Thymus (tissue), 11 donors: ENCODE results near the gene CTNNA1. TPM values are rescaled to one million over a fixed set of nuclear protein-coding genes. Genes with fewer than 3 reads are reported as not detected.
"Not testable (repeated sequence)": the region's sequence is repeated elsewhere in the genome, so short reads cannot be mapped to it uniquely, and the experiment has no call there.

Experiments
- DNase-seq, 9 donors: peaks; one replicate each; pipeline ENCODE4 v3.0.0-alpha.2; 2013; ENCODE audit warnings: low spot score in 9 of 9, low read depth in 6 of 9, missing footprints in 1 of 9
- H3K27ac ChIP-seq, 2 donors: one replicate each; pipeline ENCODE4 v1.5.1; 2013; ENCODE audit warnings: control low read depth in 1 of 2, low read depth in 1 of 2, low read length in 1 of 2, mild to moderate bottlenecking in 1 of 2, moderate library complexity in 1 of 2
- H3K27me3 ChIP-seq, 2 donors: one replicate each; pipeline ENCODE4 v1.5.1; 2013; ENCODE audit warnings: low read length in 1 of 2; ENCODE audit not compliant: control insufficient read depth in 2 of 2, insufficient read depth in 1 of 2
- H3K36me3 ChIP-seq, 2 donors: one replicate each; pipeline ENCODE4 v1.5.1; 2013; ENCODE audit warnings: low read length in 1 of 2, mild to moderate bottlenecking in 1 of 2, moderate library complexity in 1 of 2; ENCODE audit not compliant: control insufficient read depth in 2 of 2, insufficient read depth in 2 of 2
- H3K4me1 ChIP-seq, 2 donors: one replicate each; pipeline ENCODE4 v1.5.1; 2013; ENCODE audit warnings: low read length in 2 of 2; ENCODE audit not compliant: control insufficient read depth in 2 of 2, insufficient read depth in 2 of 2
- H3K4me3 ChIP-seq, 2 donors: one replicate each; pipeline ENCODE4 v1.5.1; 2013; ENCODE audit warnings: low read length in 2 of 2, control low read depth in 1 of 2, mild to moderate bottlenecking in 1 of 2
- H3K9me3 ChIP-seq, 2 donors: one replicate each; pipeline ENCODE4 v1.5.1; 2013; ENCODE audit warnings: low read length in 1 of 2, mild to moderate bottlenecking in 1 of 2; ENCODE audit not compliant: control insufficient read depth in 2 of 2, insufficient read depth in 1 of 2
- WGBS: extraction: QIAGEN DNeasy Blood & Tissue Kit; methylation state at CpG from one replicate; pipeline ENCODE4 v1.1.7; 2013; 5-methylcytosine and 5-hydroxymethylcytosine counted together
- polyA plus RNA-seq: library from polyadenylated mRNA; stranded (reverse); fragments of 200-250 nt; gene quantifications from one replicate; pipeline ENCODE4 v1.2.3, GENCODE V29; 2013
- total RNA-seq: library from RNA; stranded (reverse); fragments of 120-200 nt; gene quantifications from one replicate; pipeline ENCODE4 v1.2.4, GENCODE V29; 2013
- donor health status: healthy.

CTNNA1 gene
- total and polyA plus RNA-seq, 2 donors = 53.4 to 67.1 TPM

DNA sequence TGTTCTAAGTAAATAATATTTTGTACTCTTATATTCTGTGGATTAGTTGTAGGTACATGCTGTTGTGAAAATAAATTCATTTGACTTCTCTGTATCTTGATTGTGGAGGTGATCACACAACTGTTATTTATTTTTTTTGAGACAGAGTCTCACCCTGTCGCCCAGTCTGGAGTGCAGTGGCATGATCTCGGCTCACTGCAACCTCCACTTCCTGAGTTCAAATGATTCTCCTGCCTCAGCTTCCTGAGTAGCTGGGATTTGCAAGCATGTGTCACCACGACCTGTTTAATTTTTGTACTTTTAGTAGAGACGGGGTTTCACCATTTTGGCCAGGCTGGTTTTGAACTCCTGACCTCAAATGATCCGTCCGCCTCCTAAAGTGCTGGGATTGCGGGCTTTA lies 7.9 kb downstream of the CTNNA1 start:
- not testable (repeated sequence) for H3K4me3 ChIP-seq, H3K4me1 ChIP-seq, H3K27me3 ChIP-seq, H3K36me3 ChIP-seq, H3K27ac ChIP-seq
- WGBS = 40% methylated on average over 7 of the region's 7 CpGs
- H3K9me3 ChIP-seq = peaks cover 2 to 19% of the 10 kb centered on the region in 2 donors
- peak in 1 of 9 donors; percentile 9 for DNase-seq

DNA sequence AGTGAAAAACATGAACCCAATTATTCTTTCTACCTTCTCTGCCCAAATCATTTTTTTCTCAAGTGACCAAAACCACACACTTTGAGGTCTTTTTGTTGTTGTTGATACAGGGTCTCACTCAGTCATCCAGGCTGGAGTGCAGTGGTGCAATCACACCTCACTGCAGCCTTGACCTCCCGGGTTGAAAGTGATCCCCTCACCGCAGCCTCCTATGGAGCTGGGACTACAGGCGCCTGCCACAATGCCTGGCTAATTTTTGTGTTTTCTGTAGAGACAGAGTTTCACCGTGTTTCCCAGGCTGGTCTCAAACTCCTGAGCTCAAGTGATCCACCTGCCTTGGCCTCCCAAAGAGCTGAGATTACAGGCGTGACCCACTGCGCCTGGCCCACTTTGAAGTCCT lies 8.4 kb downstream of the CTNNA1 start:
- H3K27me3 ChIP-seq, H3K27ac ChIP-seq, H3K4me1 ChIP-seq, DNase-seq, H3K4me3 ChIP-seq, H3K36me3 ChIP-seq: not testable (repeated sequence)
- H3K9me3 ChIP-seq = peaks cover 2 to 19% of the 10 kb centered on the region in 2 donors
- WGBS = 94% methylated on average over 6 of the region's 6 CpGs

DNA sequence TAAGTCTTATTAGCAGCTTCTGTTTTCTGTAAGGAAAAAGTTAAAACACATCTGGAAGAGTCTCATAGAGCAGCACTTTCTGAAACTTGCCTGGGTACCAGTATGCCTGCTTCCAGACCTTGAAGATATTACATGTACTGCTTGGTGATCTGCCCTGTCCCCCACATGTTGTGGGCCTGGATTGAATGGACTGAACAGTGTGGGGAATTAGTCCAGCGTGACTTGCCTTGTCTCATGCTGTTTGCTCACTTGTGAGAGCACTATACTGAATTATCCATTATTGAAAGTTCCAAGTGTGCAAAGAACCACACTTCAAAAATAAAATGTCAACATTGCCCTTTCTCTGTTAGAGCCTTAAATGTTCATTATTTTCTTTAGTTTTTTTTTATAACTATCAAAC lies 8.9 kb downstream of the CTNNA1 start:
- H3K4me3 ChIP-seq = no peak overlapping the region
- H3K27ac ChIP-seq = no peak overlapping the region
- no peak for DNase-seq
- H3K36me3 ChIP-seq = no peaks in the 10 kb centered on the region
- 94% methylated on average over 1 of the region's 1 CpG for WGBS
- peaks cover 2 to 19% of the 10 kb centered on the region in 2 donors for H3K9me3 ChIP-seq
- no peaks in the 10 kb centered on the region for H3K4me1 ChIP-seq
- H3K27me3 ChIP-seq = no peaks in the 10 kb centered on the region

DNA sequence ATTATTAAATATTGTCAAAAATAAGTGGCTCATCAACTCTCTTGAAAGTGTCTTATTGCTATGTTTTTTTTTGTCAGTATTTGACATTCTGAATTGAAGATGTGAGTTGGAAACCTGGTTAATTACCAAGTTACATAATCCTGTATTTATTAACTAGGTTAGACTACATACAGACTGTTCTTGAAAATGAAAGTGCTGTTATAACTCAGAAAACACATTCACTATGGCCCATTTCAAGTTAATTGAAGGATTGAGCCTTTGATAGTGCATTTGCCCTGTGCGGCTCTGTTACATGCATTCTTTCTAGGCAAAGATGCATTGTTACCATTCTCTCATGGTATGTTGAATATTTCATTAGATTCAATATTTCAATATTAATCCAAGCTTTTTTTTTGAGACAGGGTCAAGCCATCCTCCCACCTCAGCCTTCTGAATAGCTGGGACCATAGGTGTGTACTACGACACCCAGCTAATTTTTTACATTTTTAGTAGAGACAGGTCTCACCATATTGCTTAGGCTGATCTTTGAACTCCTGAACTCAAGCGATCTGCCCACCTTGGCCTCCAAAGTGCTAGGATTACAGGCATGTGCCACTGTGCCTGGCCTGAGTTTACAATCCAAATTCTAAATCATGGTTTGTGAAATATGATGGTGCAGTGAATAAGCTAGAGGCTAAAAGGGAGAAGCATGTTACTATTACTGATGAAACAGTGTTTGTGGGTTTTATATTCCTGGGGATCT lies 10.0 kb downstream of the CTNNA1 start:
- WGBS = 94% methylated on average over 3 of the region's 3 CpGs
- Histone ChIP-seq H3K4me1 (no peaks in the 10 kb centered on the region), H3K36me3 (no peaks in the 10 kb centered on the region), H3K27me3 (no peaks in the 10 kb centered on the region), H3K4me3 (no peak overlapping the region), H3K27ac (no peak overlapping the region), H3K9me3 (peaks cover 2 to 15% of the 10 kb centered on the region in 2 donors)
- no peak for DNase-seq

DNA sequence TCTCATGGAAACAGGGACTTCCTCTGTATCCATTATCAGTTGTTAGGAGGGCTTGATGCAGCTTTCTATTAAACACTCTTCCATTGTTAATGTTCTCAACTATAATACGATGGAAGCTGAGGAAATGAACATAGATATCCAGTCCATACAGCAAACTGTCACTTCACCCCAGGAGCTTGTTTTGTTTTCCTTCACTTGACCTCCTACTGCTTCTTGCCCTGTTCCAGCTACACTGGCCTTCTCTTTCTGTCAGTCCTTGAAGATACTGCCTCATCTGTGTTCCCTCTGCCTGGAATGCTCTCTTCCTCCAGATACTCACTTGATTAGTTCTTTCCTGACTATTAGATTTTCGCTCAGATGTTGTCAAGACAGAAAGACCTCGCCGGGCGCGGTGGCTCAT lies 17.1 kb downstream of the CTNNA1 start:
- H3K9me3 ChIP-seq = no peaks in the 10 kb centered on the region
- WGBS = 85% methylated on average over 6 of the region's 6 CpGs
- H3K36me3 ChIP-seq = no peaks in the 10 kb centered on the region
- no peak overlapping the region for H3K27ac ChIP-seq
- H3K27me3 ChIP-seq = no peaks in the 10 kb centered on the region
- no peaks in the 10 kb centered on the region for H3K4me1 ChIP-seq
- H3K4me3 ChIP-seq = no peak overlapping the region
- no peak for DNase-seq

DNA sequence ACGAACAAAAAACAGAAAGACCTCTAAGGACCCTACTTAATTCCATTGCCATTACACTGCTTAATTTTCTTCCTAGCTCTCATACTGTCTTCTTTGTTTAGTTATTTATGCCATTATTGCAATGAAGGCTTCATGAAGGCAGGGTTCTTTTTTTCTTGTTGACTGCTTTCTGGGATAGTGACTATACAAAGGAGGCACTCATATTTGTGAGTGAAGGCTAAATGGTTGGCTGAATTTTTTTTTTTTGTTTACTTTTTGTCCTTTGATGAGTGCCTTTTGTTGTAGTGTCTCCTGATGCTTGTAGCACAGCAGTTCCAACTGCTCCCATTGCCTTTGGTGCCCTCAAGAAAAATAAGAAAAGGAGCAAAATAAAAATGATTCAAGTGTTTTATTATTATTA lies 17.8 kb downstream of the CTNNA1 start:
- H3K4me3 ChIP-seq = no peak overlapping the region
- H3K27me3 ChIP-seq = no peaks in the 10 kb centered on the region
- no peaks in the 10 kb centered on the region for H3K9me3 ChIP-seq
- no peak overlapping the region for H3K27ac ChIP-seq
- no peak for DNase-seq
- H3K36me3 ChIP-seq = no peaks in the 10 kb centered on the region
- WGBS = 90% methylated on average over 1 of the region's 1 CpG
- H3K4me1 ChIP-seq = no peaks in the 10 kb centered on the region

DNA sequence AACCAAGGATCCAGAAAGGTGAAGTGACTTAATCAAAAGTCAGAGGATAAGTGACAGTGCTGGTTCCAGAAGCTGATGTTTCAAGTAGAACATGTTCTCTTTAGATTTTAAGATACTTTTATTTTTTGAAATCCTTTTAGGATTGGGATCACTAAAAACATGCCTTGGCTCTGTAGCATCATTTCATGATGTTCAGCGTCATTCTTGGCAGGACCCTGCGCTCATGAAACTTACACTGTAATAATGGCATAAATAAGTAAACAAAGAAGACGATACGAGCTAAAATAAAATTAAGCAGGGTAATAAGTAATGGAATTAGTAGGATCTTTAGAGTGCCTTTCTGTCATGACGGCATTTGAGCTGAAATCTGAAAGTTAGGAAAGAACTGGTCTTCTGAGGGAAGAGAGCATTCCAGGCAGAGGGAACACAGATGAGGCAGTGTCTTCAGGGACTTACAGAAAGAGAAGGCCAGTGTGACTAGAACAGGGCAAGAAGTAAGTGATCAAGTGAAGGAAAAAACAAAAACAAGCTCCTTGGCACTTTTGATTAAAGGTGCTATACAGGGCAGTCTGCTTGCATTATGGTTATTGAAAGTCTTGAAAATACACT lies 19.9 kb downstream of the CTNNA1 start:
- H3K27me3 ChIP-seq = no peaks in the 10 kb centered on the region
- no peaks in the 10 kb centered on the region for H3K9me3 ChIP-seq
- H3K36me3 ChIP-seq = no peaks in the 10 kb centered on the region
- H3K4me1 ChIP-seq = no peaks in the 10 kb centered on the region
- no peak for DNase-seq
- H3K4me3 ChIP-seq = no peak overlapping the region
- no peak overlapping the region for H3K27ac ChIP-seq
- WGBS = 74% methylated on average over 5 of the region's 5 CpGs

DNA sequence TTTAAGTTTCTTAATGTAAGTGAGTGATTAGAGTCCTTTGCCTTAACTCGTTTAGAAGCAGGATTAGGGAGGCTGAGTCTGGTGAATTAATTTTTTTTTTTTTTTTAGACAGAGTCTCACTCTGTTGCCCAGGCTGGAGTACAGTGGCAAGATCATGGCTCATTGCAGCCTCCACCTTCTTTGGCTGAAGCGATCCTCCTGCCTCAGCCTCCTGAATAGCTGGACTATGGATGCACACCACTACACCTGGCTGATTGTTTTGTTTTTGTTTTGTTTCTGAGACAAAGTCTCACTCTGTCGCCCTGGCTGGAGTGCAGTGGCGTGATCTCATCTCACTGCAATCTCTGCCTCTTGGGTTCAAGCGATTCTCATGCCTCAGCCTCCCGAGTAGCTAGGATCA lies 20.4 kb downstream of the CTNNA1 start:
- not testable (repeated sequence) for H3K36me3 ChIP-seq, H3K27me3 ChIP-seq, DNase-seq, H3K27ac ChIP-seq, H3K9me3 ChIP-seq, H3K4me1 ChIP-seq, H3K4me3 ChIP-seq
- WGBS = 96% methylated on average over 6 of the region's 6 CpGs

DNA sequence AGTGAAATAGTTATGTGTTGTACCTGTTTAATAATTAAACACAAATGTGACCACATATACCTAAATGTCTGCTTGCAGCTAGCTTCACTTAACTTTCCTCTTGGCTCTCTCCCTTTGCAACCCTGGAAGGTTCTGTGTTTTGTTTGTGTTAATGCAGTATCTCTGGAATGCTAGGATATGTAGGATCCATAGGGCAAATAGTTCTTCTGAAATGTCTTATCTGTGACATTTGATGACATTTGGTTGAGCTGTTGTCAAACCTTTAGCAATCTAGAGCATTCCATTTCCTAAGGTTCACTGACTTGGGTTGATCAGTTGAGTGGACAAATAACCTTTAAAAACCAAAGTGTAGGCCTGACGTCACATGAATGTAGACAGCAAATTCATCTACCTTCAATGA lies 21.8 kb downstream of the CTNNA1 start:
- H3K9me3 ChIP-seq = no peaks in the 10 kb centered on the region
- WGBS = 97% methylated on average over 1 of the region's 1 CpG
- no peaks in the 10 kb centered on the region for H3K4me1 ChIP-seq
- H3K4me3 ChIP-seq = no peak overlapping the region
- H3K27me3 ChIP-seq = no peaks in the 10 kb centered on the region
- DNase-seq = no peak
- H3K27ac ChIP-seq = no peak overlapping the region
- no peaks in the 10 kb centered on the region for H3K36me3 ChIP-seq
